ENCODE results near the gene OR1L6.

OR1L6 gene

GRCh38 chr9:122742003-122742402 is at the start of gene OR1L6:
Gene OR1L6, plus strand, starts transcription at chr9:122742303. Its CDS starts 7,545 bp downstream, at chr9:122749848.
- H3K27ac Mint-ChIP-seq = no peak within 1 kb of the TSS
- DNase-seq = no peak

GRCh38 chr9:122695696-122696095 is 46.4 kb upstream of the OR1L6 start:
- DNase-seq = no peak
- Mint-ChIP-seq H3K27me3 (no peaks in the 10 kb centered on the region), H3K27ac (no peak overlapping the region), H3K4me1 (no peaks in the 10 kb centered on the region), H3K4me3 (no peak overlapping the region), H3K9me3 (no peaks in the 10 kb centered on the region), H3K36me3 (no peaks in the 10 kb centered on the region)
- CTCF ChIA-PET = no interaction called here

More at GRCh38 chr9:122742003-122742402, at the start of gene OR1L6:
- Mint-ChIP-seq H3K4me1 (no peaks in the 10 kb centered on the region), H3K36me3 (no peaks in the 10 kb centered on the region), H3K27me3 (no peaks in the 10 kb centered on the region), H3K9me3 (no peaks in the 10 kb centered on the region), H3K4me3 (no peak within 1 kb of the TSS)
- CTCF ChIA-PET = interaction anchor here (1.6 kb wide), 1 partner anchor 13 kb away, joined by 3 read pairs; no protein-coding TSS in a partner anchor

- Mint-ChIP-seq H3K4me1 (no peaks in the 10 kb centered on the region), H3K27me3 (no peaks in the 10 kb centered on the region), H3K27ac (no peak overlapping the region), H3K4me3 (no peak overlapping the region), H3K9me3 (peaks cover 22% of the 10 kb centered on the region), H3K36me3 (no peaks in the 10 kb centered on the region)
- CTCF ChIA-PET = no interaction called here
- no peak for DNase-seq
Measured at GRCh38 chr9:122718038-122718437, 24.1 kb upstream of the OR1L6 start.

GRCh38 chr9:122719218-122719617 is 22.9 kb upstream of the OR1L6 start:
- Mint-ChIP-seq H3K4me3 (no peak overlapping the region), H3K27me3 (no peaks in the 10 kb centered on the region), H3K9me3 (peaks cover 24% of the 10 kb centered on the region), H3K4me1 (no peaks in the 10 kb centered on the region), H3K27ac (no peak overlapping the region), H3K36me3 (no peaks in the 10 kb centered on the region)
- DNase-seq = no peak
- CTCF ChIA-PET = no interaction called here

- no peak within 1 kb of the TSS for H3K4me3 Mint-ChIP-seq
- H3K4me1 Mint-ChIP-seq = no peaks in the 10 kb centered on the region
- no peak for DNase-seq
- H3K27ac Mint-ChIP-seq = no peak within 1 kb of the TSS
- no peaks in the 10 kb centered on the region for H3K27me3 Mint-ChIP-seq
- H3K36me3 Mint-ChIP-seq = peaks cover 2% of the 10 kb centered on the region
- CTCF ChIA-PET = no interaction called here
- H3K9me3 Mint-ChIP-seq = peaks cover 43% of the 10 kb centered on the region
Measured at GRCh38 chr9:122723690-122724089, 18.4 kb upstream of the OR1L6 start, which contains the start of gene OR1L4. Gene OR1L4, plus strand, starts transcription at chr9:122723990. Its CDS starts 0 bp downstream, at chr9:122723990.

GRCh38 chr9:122754825-122755224 is 12.7 kb downstream of the OR1L6 start:
- CTCF ChIA-PET = interaction anchor here (0.7 kb wide), 1 partner anchor 14 kb away, joined by 3 read pairs; no protein-coding TSS in a partner anchor

GRCh38 chr9:122767817-122768216 is 25.7 kb downstream of the OR1L6 start:
- Mint-ChIP-seq H3K27ac (no peak overlapping the region), H3K9me3 (peaks cover 12% of the 10 kb centered on the region), H3K36me3 (no peaks in the 10 kb centered on the region), H3K4me3 (no peak overlapping the region), H3K4me1 (no peaks in the 10 kb centered on the region), H3K27me3 (no peaks in the 10 kb centered on the region)
- CTCF ChIA-PET = no interaction called here
- DNase-seq = no peak

More at GRCh38 chr9:122754825-122755224, 12.7 kb downstream of the OR1L6 start:
- no peaks in the 10 kb centered on the region for H3K27me3 Mint-ChIP-seq
- DNase-seq = no peak
- no peak overlapping the region for H3K27ac Mint-ChIP-seq
- no peaks in the 10 kb centered on the region for H3K4me1 Mint-ChIP-seq
- no peak overlapping the region for H3K4me3 Mint-ChIP-seq
- peaks cover 23% of the 10 kb centered on the region for H3K9me3 Mint-ChIP-seq
- H3K36me3 Mint-ChIP-seq = no peaks in the 10 kb centered on the region

- Mint-ChIP-seq H3K27ac (no peak overlapping the region), H3K36me3 (no peaks in the 10 kb centered on the region), H3K9me3 (peaks cover 7% of the 10 kb centered on the region), H3K27me3 (no peaks in the 10 kb centered on the region), H3K4me3 (no peak overlapping the region), H3K4me1 (no peaks in the 10 kb centered on the region)
- CTCF ChIA-PET = no interaction called here
- DNase-seq = no peak
Measured at GRCh38 chr9:122777052-122777451, 34.9 kb downstream of the OR1L6 start.

GRCh38 chr9:122777935-122778627 is 36.0 kb downstream of the OR1L6 start:
- Mint-ChIP-seq H3K4me3 (no peak overlapping the region), H3K4me1 (no peaks in the 10 kb centered on the region), H3K27me3 (no peaks in the 10 kb centered on the region), H3K9me3 (peaks cover 5% of the 10 kb centered on the region), H3K27ac (no peak overlapping the region), H3K36me3 (no peaks in the 10 kb centered on the region)
- no peak for DNase-seq
- CTCF ChIA-PET = no interaction called here

GRCh38 chr9:122779181-122779580 is 37.1 kb downstream of the OR1L6 start:
- Mint-ChIP-seq H3K9me3 (no peaks in the 10 kb centered on the region), H3K4me1 (no peaks in the 10 kb centered on the region), H3K4me3 (no peak overlapping the region), H3K36me3 (no peaks in the 10 kb centered on the region), H3K27ac (no peak overlapping the region), H3K27me3 (no peaks in the 10 kb centered on the region)
- CTCF ChIA-PET = no interaction called here
- no peak for DNase-seq

GRCh38 chr9:122780026-122780425 is 37.9 kb downstream of the OR1L6 start:
- Mint-ChIP-seq H3K4me3 (no peak overlapping the region), H3K9me3 (no peaks in the 10 kb centered on the region), H3K27ac (no peak overlapping the region), H3K36me3 (no peaks in the 10 kb centered on the region), H3K4me1 (no peaks in the 10 kb centered on the region), H3K27me3 (no peaks in the 10 kb centered on the region)
- no peak for DNase-seq
- CTCF ChIA-PET = interaction anchor here (0.6 kb wide), 1 partner anchor 325 kb away, joined by 4 read pairs; no protein-coding TSS in a partner anchor

GRCh38 chr9:122781671-122782070 is 39.6 kb downstream of the OR1L6 start:
- Mint-ChIP-seq H3K9me3 (no peaks in the 10 kb centered on the region), H3K36me3 (no peaks in the 10 kb centered on the region), H3K4me1 (no peaks in the 10 kb centered on the region), H3K27ac (no peak overlapping the region), H3K27me3 (no peaks in the 10 kb centered on the region), H3K4me3 (no peak overlapping the region)
- CTCF ChIA-PET = no interaction called here
- no peak for DNase-seq

- no peaks in the 10 kb centered on the region for H3K27me3 Mint-ChIP-seq
- no peak overlapping the region for H3K4me3 Mint-ChIP-seq
- H3K9me3 Mint-ChIP-seq = no peaks in the 10 kb centered on the region
- no peaks in the 10 kb centered on the region for H3K4me1 Mint-ChIP-seq
- no peaks in the 10 kb centered on the region for H3K36me3 Mint-ChIP-seq
- no peak for DNase-seq
- H3K27ac Mint-ChIP-seq = no peak overlapping the region
- CTCF ChIA-PET = no interaction called here
Measured at GRCh38 chr9:122785269-122785668, 43.2 kb downstream of the OR1L6 start.

- Mint-ChIP-seq H3K36me3 (no peaks in the 10 kb centered on the region), H3K9me3 (no peaks in the 10 kb centered on the region), H3K4me3 (no peak overlapping the region), H3K4me1 (no peaks in the 10 kb centered on the region), H3K27me3 (no peaks in the 10 kb centered on the region), H3K27ac (no peak overlapping the region)
- no peak for DNase-seq
- CTCF ChIA-PET = interaction anchor here (0.6 kb wide), 1 partner anchor 601 kb away, joined by 3 read pairs; no protein-coding TSS in a partner anchor
Measured at GRCh38 chr9:122786338-122786737, 44.2 kb downstream of the OR1L6 start.

- H3K27me3 Mint-ChIP-seq = no peaks in the 10 kb centered on the region
- CTCF ChIA-PET = no interaction called here
Measured at GRCh38 chr9:122788831-122789230, 46.7 kb downstream of the OR1L6 start, which contains the start of gene OR5C1. Gene OR5C1, plus strand, starts transcription at chr9:122788933. Its CDS starts 0 bp downstream, at chr9:122788933.

More at GRCh38 chr9:122788831-122789230, 46.7 kb downstream of the OR1L6 start, which contains the start of gene OR5C1:
- Mint-ChIP-seq H3K27ac (no peak within 1 kb of the TSS), H3K4me3 (no peak within 1 kb of the TSS), H3K36me3 (no peaks in the 10 kb centered on the region), H3K9me3 (no peaks in the 10 kb centered on the region), H3K4me1 (no peaks in the 10 kb centered on the region)
- DNase-seq = no peak
